GM11168 (cell line): ENCODE results near the gene ITPR2.
"Not testable (repeated sequence)": the region's sequence is repeated elsewhere in the genome, so short reads cannot be mapped to it uniquely, and the experiment has no call there.

Experiments used
- in situ Hi-C: fragments of 300-500 bp; cut with MboI; formaldehyde crosslinking; loops from one replicate; pipeline ENCODE4 v1.12.0; 2022; ENCODE audit warnings: low sequenced_read_pairs; ENCODE audit not compliant: unreplicated experiment

The ITPR2 gene

DNA sequence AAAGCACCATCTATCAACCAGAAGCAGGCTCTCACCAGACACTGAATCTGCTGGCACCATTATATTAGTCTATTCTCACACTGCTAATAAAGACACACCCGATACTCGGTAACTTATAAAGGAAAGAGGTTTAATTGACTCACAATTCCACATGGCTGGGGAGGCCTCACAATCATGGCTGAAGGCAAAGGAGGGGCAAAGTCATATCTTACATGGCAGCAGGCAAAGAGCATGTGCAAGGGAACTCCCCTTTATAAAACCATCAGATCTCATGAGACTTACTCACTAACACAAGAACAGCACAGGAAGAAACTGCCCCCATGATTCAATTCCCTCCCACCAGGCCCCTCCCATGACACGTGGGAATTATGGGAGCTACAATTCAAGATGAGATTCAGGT, 188.6 kb downstream of the ITPR2 start:
- in situ Hi-C loops, result not testable (repeated sequence)

DNA sequence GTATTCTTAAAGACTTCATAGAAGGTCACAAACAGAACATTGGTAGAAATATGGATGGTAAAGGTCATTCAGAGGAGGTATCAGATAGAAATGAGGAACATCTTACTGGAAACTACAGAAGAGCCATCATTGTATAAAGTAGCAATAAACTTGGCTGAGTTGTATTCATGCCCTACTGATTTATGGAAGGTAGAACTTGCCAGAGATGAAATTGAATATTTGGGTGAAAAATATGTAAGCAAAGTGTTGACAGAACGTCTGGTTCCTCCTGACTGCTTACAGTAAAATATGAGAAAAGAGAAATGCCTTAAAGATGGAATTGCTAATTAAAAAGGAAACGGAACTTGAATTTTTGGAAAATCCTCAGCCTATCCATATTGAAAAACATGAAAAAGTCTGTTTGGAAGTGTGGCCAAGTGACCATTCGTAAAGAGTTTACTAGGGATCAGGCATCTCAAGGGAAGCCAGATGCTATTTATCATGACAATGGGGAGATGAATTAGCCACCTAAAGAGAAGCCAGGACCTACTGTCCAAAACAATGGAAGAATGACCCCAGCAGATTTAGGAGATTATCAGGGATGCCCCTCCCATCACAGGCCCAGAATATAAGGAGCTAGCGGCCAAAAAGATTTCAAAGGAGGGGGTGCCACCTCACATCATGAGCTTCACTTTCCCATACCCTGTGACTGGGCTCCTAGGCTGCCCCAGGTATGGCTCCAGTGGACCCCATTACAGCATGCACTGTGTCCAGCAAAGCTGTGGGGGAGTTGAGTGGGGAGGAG, 189.3 kb downstream of the ITPR2 start:
- in situ Hi-C loops, result no loop called here

- in situ Hi-C loops, result no loop called here
Measured at GRCh38 chr12:26642361-26642760, 190.6 kb downstream of the ITPR2 start.

GRCh38 chr12:26636710-26637328, 196.2 kb downstream of the ITPR2 start:
- in situ Hi-C loops, result no loop called here

- in situ Hi-C loops, result no loop called here
Measured at GRCh38 chr12:26633591-26634210, 199.3 kb downstream of the ITPR2 start.

DNA sequence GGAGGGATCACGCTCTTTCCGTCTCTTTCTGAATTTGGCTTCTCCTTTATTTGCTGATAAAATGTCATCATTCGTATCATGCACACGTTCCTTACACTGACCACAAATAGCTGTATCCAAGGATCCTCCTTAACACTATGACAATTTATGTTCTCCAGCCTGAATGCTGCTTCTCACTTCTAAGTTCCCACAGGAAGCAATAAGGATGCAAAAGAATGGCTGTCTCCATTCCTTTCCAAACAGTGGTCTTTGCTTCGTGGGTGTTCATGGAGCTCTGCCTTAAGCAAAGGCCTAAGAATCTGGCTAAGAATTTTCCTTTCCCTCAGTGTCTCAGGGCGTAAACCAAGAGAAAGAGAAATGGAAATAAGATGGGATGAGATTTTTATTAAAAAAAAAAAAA, 200.2 kb downstream of the ITPR2 start:
- in situ Hi-C loops, result no loop called here

GRCh38 chr12:26631846-26632245, 201.1 kb downstream of the ITPR2 start:
- in situ Hi-C loops, result no loop called here

DNA sequence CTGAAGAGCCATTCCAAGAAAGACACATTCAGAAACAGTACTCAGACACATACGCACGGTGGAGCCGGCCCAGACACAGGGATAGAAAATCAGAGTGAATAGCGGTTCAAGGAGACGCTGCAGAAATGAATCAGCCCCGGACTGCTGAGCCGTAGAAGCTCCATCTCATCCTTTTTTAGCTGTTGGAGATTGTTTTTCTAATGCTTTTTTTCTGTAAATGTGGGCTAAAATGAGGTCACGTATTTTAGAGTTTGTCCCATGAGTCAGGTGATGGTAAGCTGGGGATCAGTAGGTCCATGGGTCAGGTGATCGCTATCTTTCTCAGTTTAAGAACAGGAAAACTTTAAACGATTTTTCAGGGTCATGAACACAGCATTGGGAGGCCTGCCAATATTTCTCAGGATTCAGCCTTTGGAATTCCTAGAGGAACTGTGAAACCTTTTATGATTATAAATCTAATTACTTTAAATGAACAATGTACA, 202.4 kb downstream of the ITPR2 start:
- in situ Hi-C loops, result no loop called here

GRCh38 chr12:26629864-26630263, 203.1 kb downstream of the ITPR2 start:
- in situ Hi-C loops, result no loop called here

GRCh38 chr12:26628234-26628633, 204.8 kb downstream of the ITPR2 start:
- in situ Hi-C loops, result no loop called here

DNA sequence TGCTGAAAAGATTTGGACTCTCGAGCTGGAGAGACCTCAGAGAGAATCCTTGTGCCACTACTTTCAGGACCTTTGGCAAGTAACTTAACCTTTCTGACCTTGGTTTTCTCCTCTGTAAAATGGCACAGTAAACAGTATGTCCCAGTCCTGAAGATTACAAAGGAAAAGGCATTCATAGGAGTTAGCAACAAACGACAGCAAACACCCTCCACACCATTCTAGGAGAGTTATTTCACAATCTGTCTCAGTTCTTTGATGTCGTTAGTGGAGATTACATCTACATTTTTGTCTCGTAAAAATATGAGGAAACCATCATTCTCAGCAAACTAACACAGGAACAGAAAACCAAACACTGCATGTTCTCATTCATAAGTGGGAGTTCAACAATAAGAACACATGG, 205.7 kb downstream of the ITPR2 start:
- in situ Hi-C loops, result no loop called here

- in situ Hi-C loops, result no loop called here
Measured at GRCh38 chr12:26623136-26623535, 209.9 kb downstream of the ITPR2 start.

DNA sequence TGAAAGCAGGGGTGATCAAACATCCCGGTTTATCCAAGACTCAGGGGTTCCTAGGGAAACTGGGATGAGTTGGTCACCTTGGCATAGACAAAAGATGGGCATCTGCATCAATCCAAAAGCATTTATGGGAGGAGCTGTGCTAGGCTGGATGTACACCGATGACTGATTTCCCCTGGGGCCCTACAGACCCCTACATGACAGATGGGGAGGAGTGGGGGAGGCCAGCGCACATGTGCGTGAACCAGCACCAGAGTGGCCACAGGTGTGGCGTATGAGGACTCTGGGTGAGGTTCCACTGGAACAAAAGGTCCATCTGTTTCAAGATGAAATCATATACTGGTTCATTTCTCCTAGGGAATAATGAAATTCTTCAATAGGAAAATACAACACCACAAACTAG, 210.4 kb downstream of the ITPR2 start:
- in situ Hi-C loops, result no loop called here

DNA sequence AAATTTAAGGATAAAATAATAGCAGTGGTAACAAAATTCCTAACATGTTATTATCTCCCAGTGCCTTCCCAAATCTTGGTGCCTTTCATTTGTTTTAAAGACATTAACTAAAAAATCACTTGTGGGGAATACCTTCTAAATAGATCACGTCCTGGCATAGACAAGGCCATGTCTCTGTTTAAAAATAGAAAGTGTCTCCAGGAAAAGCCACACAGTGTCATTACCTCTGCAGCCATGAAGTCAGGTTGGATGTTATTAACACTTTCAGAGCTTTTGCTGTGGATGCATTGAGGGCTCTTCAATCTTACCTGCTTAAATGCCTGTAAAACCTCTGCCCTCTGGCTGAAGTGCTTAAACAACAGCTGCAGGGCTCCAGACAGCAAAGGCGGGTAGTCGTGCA, 211.1 kb downstream of the ITPR2 start:
- in situ Hi-C loops, result no loop called here

DNA sequence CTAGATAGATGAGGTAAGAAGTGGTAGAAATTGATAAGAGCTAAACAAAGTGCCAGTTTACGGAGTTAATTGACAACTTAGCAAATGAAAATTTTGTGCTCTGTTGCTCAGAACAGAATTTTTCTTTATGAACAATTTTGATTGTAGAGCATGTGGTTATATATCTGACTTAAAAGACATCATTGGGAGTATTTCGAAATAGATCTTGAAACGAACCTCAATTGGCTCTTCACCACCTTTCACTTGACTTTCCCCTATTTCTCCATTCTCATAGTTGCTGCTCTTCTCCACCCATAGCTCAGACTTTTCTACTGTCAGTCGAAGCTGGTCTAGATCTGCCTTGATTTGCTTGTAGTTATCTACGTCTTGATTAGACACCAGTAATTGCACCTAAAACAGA, 212.1 kb downstream of the ITPR2 start:
- in situ Hi-C loops, result no loop called here

GRCh38 chr12:26617513-26617912, 215.5 kb downstream of the ITPR2 start:
- in situ Hi-C loops, result no loop called here

DNA sequence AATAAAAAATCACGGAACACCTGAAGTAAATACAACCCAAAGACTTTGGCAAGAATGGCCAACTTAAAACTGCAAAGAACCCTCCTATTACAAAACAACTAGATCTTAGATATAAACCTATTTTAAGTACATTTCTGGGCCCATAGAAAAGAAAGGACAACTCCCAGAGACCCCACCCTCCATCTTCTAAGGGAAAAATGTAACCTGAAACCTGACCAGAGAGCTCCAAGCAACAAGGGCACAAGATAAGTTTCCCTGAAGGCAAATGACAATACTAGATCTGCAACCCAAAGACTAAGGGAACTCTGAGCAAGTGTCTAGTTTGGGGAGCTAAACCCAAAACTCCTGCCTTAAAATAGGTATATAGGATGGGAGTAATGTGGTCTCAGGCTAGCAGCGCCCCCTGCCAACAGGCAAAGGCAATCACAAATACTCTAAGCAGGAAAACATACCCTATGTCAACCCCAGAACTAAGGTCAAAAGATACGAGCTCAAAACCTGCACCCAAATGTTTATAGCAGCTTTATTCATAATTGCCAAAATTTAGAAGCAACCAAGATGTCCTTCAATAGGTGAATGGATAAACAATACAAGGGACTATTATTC, 218.9 kb downstream of the ITPR2 start:
- in situ Hi-C loops, result no loop called here

GRCh38 chr12:26612203-26612602, 220.8 kb downstream of the ITPR2 start:
- in situ Hi-C loops, result no loop called here

DNA sequence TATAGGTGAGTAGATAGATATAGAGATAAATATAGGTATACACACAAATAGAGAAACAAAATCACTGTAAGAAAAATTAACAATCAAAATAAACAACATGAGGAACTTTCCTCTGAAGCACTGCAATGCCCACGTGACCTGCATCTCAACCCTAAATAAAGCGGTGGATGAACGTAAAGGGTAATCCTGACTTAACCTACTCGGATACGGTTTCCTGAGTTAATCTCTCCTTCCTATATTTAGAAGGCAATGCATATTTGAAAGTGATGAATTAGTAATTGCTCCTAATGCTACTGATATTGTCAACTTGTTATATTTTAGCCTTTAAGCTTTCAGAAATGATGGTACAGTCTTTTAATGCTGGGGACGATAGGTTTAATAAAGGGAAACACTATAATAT, 221.4 kb downstream of the ITPR2 start:
- in situ Hi-C loops, result no loop called here

DNA sequence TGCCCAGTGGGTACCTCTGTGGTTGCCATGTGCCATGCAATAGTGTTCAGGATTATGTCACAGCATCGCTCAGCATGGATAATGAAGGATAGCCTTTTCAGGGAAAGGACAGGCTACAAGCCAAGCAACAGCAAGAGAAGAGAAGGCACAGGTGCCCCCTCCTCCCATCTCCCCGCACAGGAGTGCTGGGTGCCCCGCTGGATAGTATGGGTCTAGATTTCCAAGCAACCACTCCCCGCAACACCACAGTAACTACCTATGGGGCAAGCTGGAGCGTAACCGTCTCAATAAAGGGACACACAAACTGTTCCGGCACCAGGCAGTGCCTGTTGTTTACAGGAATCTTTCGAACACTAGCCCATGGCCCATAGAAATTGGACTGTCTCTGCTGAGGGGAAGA, 222.2 kb downstream of the ITPR2 start:
- in situ Hi-C loops, result no loop called here

- in situ Hi-C loops, result no loop called here
Measured at GRCh38 chr12:26609986-26610385, 223.0 kb downstream of the ITPR2 start.
